ENCODE results near the gene CRY2.
"Not testable (repeated sequence)": the region's sequence is repeated elsewhere in the genome, so short reads cannot be mapped to it uniquely, and the experiment has no call there.

The CRY2 gene

DNA sequence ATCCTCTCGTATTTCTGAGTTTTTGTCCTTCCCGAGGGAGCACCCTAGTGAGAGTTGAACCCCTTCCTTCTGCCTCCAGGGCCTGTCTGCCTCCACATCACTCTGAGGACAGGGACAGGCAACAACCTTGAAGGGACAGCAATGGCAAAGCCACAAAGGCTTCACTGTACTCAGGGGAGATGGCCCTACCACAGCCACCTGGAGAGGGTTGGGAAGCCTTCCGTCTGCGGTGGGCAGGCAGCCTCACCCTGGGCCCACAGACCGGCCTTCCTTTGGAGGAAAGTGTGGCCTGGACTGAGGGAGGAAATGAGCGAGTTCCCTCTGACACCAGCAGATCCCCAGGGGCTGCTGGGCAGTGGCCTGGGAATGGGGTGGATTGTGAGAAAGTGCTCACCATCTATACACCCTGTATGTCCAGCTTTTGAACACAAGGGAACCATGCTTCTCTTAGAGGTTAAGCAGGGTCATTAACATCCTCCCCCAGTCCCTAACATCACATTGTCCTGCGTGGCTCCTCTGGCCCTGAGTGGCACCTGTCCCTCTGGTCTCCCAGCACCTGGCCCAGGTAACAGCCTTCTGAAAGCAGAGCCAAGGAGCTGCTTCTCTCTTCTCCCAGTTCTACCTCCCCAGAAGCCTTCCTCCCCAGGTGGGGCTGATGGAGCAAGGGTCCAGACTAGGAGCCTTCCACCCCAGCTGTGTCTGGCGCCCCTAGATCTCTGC is 35.5 kb upstream of the CRY2 start:
- DNase-seq: no peak

DNA sequence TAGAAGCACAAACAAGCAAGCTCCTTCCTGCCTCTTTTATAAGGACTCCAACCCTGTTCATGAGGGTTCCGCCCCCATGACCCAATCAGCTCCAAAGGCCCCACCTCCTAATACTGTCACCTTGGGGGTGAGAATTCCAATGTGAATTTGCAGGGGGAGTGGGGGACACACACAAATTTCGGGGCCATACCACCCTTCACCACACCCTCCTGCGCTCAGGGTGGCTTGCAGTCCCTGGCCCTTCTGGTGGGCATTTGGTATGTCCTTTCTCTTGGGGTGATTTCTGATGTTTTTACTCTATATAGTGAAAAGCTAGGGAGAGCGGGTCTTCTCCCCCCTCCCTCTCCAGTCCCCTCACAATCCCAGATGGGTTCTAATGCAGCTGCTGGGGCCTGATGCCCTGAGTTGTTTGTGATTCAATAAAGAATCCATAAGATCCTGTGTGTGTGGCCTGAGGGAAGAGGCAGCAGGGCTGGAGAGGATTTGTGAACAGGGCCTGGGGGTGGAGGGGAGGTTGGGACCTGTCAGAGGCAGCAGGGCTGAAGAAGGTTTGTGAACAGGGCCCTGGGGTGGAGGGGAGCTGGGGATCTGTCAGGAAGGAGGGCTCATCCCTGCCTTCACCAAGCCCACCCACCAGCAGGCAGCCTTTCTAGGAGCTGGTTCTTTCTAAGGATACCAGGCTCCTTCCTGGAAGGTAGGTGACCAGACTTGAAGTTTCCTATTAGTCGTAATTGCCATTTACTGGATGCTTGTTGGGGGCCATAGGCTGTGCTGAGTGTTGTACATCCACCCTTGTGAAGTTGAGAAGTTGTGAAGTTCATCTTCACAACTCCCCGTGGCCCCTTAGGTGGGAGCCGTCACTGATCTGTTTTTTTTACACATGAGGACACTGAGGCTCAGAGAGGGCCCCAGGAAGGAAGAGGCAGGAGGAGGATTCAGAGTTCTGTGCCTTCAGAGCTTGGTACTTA is 34.4 kb upstream of the CRY2 start:
- DNase-seq: no peak

DNA sequence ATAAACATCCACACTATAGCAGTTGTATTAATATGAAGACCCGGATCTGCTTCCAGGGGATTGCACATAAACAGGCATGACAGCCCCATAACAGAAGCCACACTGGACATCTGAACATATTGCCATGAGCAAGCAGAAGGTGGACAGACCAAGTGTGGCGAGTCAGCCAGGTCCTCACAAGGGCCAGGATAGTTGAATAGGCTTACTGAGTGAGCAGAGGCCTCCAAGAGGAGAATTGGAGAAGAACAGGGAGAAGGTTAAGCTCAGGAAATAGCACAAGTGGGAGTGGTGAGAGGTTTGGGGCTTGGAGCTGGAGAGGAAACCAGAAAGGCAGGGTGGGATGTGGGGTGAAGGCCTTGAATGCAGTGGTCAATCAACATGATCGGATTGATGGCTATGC is 31.5 kb upstream of the CRY2 start:
- no peak for DNase-seq

- DNase-seq: no peak
Measured at GRCh38 chr11:45816614-45817013, 30.7 kb upstream of the CRY2 start.

- no peak for DNase-seq
Measured at GRCh38 chr11:45817191-45817590, 30.1 kb upstream of the CRY2 start.

GRCh38 chr11:45818961-45819605 is 28.2 kb upstream of the CRY2 start:
- no peak for DNase-seq

DNA sequence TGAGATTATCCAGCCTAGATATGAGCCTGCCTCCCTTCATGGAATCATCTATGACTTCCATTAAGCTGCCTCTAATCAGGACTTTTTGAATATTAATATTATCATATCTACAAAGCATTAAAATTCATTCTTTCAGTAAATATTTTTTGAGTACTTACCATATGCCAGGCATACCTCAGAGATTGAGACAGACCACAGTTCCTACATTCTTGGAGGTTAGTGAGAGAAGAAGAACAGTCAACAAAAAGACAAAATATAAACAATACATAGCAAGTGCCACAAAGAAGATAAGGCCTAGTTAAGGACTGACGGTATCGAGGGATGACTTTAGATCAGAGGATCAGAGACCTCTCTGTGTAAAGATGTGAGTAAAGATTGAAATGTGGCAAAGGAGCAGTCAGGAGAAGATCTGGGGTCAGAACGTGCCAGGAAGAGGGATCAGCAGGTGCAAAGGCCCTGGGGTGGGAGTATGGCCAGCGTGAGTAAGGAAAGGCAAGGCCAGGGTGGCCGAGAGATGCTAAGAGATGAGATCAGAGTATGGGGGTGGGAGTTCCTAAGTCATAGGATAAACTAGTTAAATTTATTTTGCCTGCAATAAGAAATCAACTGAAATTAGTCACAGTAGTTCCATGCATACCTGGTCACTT is 26.9 kb upstream of the CRY2 start:
- DNase-seq: no peak

DNA sequence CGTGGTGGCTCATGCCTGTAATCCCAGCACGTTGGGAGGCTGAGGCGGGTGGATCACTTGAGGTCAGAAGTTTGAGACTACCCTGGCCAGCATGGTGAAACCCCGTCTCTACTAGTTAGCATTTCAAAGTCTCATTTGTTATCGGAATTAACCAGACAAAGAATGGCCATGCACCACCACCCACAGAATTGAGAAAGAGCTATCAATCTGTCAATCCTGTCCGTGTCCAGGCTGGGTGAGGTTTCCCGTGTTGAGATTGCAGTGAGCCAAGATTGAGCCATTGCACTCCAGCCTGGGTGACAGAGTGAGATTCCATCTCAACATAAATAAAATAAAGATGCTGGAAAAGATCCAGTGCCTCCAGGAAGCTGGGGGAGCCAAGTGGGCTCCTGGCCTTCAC is 20.8 kb upstream of the CRY2 start:
- not testable (repeated sequence) for DNase-seq

GRCh38 chr11:45827123-45827522 is 20.2 kb upstream of the CRY2 start:
- DNase-seq: no peak

DNA sequence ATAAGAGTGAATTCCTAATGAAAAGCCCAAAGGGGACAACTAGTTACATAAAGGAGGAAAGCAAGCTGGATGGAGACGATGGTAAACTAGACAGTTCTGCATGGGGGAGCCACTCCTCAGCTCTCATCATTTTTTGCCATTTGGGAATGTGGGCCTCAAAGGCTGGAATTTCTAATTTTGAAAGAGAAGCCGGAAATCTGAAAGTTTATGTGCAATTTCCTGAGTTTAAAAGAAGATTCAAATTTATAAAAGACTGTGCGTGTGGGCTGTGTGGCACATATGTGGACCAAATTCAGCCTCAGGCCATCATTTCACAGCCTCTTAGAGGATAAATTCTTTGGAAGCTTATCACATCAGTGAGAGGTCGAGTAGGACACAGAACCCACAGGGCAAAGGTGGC is 18.3 kb upstream of the CRY2 start:
- no peak for DNase-seq

- DNase-seq: no peak
Measured at GRCh38 chr11:45830596-45830995, 16.7 kb upstream of the CRY2 start.

- no peak for DNase-seq
Measured at GRCh38 chr11:45832811-45833441, 14.3 kb upstream of the CRY2 start.

GRCh38 chr11:45833761-45834160 is 13.5 kb upstream of the CRY2 start:
- DNase-seq: no peak

- DNase-seq: no peak
Measured at GRCh38 chr11:45834298-45834756, 12.9 kb upstream of the CRY2 start.

GRCh38 chr11:45839204-45839603 is 8.1 kb upstream of the CRY2 start:
- DNase-seq: no peak

- DNase-seq: not testable (repeated sequence)
Measured at GRCh38 chr11:45840251-45840650, 7.0 kb upstream of the CRY2 start.

- DNase-seq: peak; percentile 52
Measured at GRCh38 chr11:45843158-45843924, 3.9 kb upstream of the CRY2 start.

- DNase-seq: no peak
Measured at GRCh38 chr11:45844822-45845578, 2.3 kb upstream of the CRY2 start.

- no peak for DNase-seq
Measured at GRCh38 chr11:45846174-45846675, 1.1 kb upstream of the CRY2 start.

DNA sequence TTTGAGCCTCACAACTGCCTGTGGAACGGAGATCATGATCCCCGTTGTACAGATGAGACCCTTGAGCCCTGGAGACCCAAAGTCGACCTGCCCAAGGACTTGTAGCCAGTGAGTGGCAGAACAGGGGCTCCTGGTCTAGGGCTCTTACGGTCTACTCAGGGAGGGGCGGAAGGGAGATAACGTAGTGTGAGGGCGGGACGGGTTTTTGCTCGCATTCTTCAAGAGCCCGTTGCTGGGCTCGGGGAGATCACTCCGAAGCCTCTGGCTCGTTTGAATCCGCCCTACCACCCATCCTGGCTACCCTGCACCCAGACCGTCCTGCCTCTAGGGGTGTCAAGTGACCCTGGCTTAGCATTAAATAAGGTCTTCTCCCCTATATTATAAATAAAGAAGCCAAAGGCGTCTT is 639 bp downstream of the CRY2 start:
- peak; percentile 19 for DNase-seq

- DNase-seq: no peak
Measured at GRCh38 chr11:45848654-45849081, 1.4 kb downstream of the CRY2 start.

All from GDM1 (cell line).